HG03139 (cell line): ENCODE measurements around the gene KCNN1.

Source experiments
- ATAC-seq: cut with Tn5 transposase; IDR thresholded peaks from one replicate; pipeline ENCODE4 v1.9.1; 2021; ENCODE audit not compliant: unreplicated experiment

The KCNN1 gene

GRCh38 chr19:17946965-17947784 lies 19.7 kb upstream of the KCNN1 start:
- ATAC-seq = peak; percentile 7

- peak; percentile 46 for ATAC-seq
Measured at GRCh38 chr19:17947815-17948513, 18.9 kb upstream of the KCNN1 start.

- ATAC-seq = no peak
Measured at GRCh38 chr19:17948514-17948900, 18.4 kb upstream of the KCNN1 start.

- ATAC-seq = no peak
Measured at GRCh38 chr19:17948931-17949930, 17.7 kb upstream of the KCNN1 start.

- ATAC-seq = no peak
Measured at GRCh38 chr19:17949956-17950309, 17.0 kb upstream of the KCNN1 start.

- ATAC-seq = no peak
Measured at GRCh38 chr19:17950310-17951156, 16.4 kb upstream of the KCNN1 start.

- ATAC-seq = no peak
Measured at GRCh38 chr19:17951157-17951989, 15.5 kb upstream of the KCNN1 start.

GRCh38 chr19:17951990-17952976 lies 14.6 kb upstream of the KCNN1 start:
- no peak for ATAC-seq

- no peak for ATAC-seq
Measured at GRCh38 chr19:17953316-17953801, 13.5 kb upstream of the KCNN1 start.

- ATAC-seq = no peak
Measured at GRCh38 chr19:17953869-17954268, 13.0 kb upstream of the KCNN1 start.

GRCh38 chr19:17954401-17954800 lies 12.5 kb upstream of the KCNN1 start:
- ATAC-seq = no peak

GRCh38 chr19:17957149-17957849 lies 9.6 kb upstream of the KCNN1 start:
- ATAC-seq = no peak

GRCh38 chr19:17957885-17958284 lies 9.0 kb upstream of the KCNN1 start:
- ATAC-seq = no peak

- no peak for ATAC-seq
Measured at GRCh38 chr19:17963936-17964691, 2.8 kb upstream of the KCNN1 start.

- no peak for ATAC-seq
Measured at GRCh38 chr19:17965370-17966128, 1.4 kb upstream of the KCNN1 start.

GRCh38 chr19:17966129-17966483 lies 801 bp upstream of the KCNN1 start:
- ATAC-seq = no peak
